H9 (cell line): ENCODE data around the gene MMS19. TPM values are rescaled to one million over a fixed set of nuclear protein-coding genes. Genes with fewer than 3 reads are reported as not detected.

Experiments used
- DNase-seq: peaks from one replicate; pipeline ENCODE4 v3.0.0-alpha.2; 2017
- H2AFZ ChIP-seq: one replicate; pipeline ENCODE4 v1.6.1; 2013; ENCODE audit warnings: mild to moderate bottlenecking, low read length, control low read depth, moderate library complexity
- H2AK5ac ChIP-seq: 2 replicates; pipeline ENCODE4 v1.6.1; 2013; ENCODE audit warnings: low read length, control low read depth, mixed read lengths; ENCODE audit not compliant: insufficient read length
- H2BK120ac ChIP-seq: one replicate; pipeline ENCODE4 v1.6.1; 2013; ENCODE audit warnings: low read depth, mild to moderate bottlenecking, low read length, control low read depth, inconsistent platforms; ENCODE audit not compliant: poor library complexity, severe bottlenecking
- H2BK12ac ChIP-seq: 2 replicates; pipeline ENCODE4 v1.6.1; 2013; ENCODE audit warnings: low read length, control low read depth, mixed read lengths, low read depth; ENCODE audit not compliant: insufficient read length
- H2BK15ac ChIP-seq: 2 replicates; pipeline ENCODE4 v1.6.1; 2013; ENCODE audit warnings: low read depth, low read length, control low read depth
- H2BK20ac ChIP-seq: one replicate; pipeline ENCODE4 v1.6.1; 2013; ENCODE audit warnings: low read depth, mild to moderate bottlenecking, low read length, control low read depth, inconsistent platforms; ENCODE audit not compliant: poor library complexity, severe bottlenecking
- H2BK5ac ChIP-seq: 2 replicates; pipeline ENCODE4 v1.6.1; 2013; ENCODE audit warnings: low read length, control low read depth, mixed read lengths; ENCODE audit not compliant: insufficient read length
- H3K14ac ChIP-seq: 2 replicates; pipeline ENCODE4 v1.6.1; 2013; ENCODE audit warnings: low read length, control low read depth; ENCODE audit not compliant: insufficient read depth
- H3K18ac ChIP-seq: 2 replicates; pipeline ENCODE4 v1.6.1; 2013; ENCODE audit warnings: low read depth, mild to moderate bottlenecking, mixed read lengths, low read length, control low read depth; ENCODE audit not compliant: insufficient read length
- H3K23ac ChIP-seq: 2 replicates; pipeline ENCODE4 v1.6.1; 2013; ENCODE audit warnings: low read length, control low read depth, mixed read lengths, low read depth; ENCODE audit not compliant: insufficient read length
- H3K23me2 ChIP-seq: 2 replicates; pipeline ENCODE4 v1.6.1; 2013; ENCODE audit warnings: low read depth, mild to moderate bottlenecking, mixed read lengths, low read length, control low read depth; ENCODE audit not compliant: insufficient read length, poor library complexity, severe bottlenecking
- H3K27ac ChIP-seq: 2 replicates; pipeline ENCODE4 v1.5.1; 2013; ENCODE audit warnings: low read length, control low read depth, mixed read lengths, low read depth; ENCODE audit not compliant: insufficient read length
- H3K27me3 ChIP-seq: 2 replicates; pipeline ENCODE4 v1.6.1; 2013; ENCODE audit warnings: low read length, control low read depth, inconsistent platforms; ENCODE audit not compliant: insufficient read depth
- H3K4ac ChIP-seq: 2 replicates; pipeline ENCODE4 v1.6.1; 2013; ENCODE audit warnings: low read depth, mild to moderate bottlenecking, control low read depth, inconsistent platforms, low read length, moderate library complexity
- H3K4me1 ChIP-seq: 2 replicates; pipeline ENCODE4 v1.6.1; 2013; ENCODE audit warnings: low read length, control low read depth, inconsistent platforms; ENCODE audit not compliant: insufficient read depth
- H3K4me2 ChIP-seq: 2 replicates; pipeline ENCODE4 v1.6.1; 2013; ENCODE audit warnings: low read length, control low read depth, mixed read lengths; ENCODE audit not compliant: insufficient read length, insufficient read depth
- H3K56ac ChIP-seq: 2 replicates; pipeline ENCODE4 v1.6.1; 2013; ENCODE audit warnings: low read depth, mild to moderate bottlenecking, mixed read lengths, low read length, control low read depth; ENCODE audit not compliant: insufficient read length
- H3K79me1 ChIP-seq: 2 replicates; pipeline ENCODE4 v1.6.1; 2013; ENCODE audit warnings: low read depth, mild to moderate bottlenecking, moderate library complexity, low read length, control low read depth, inconsistent platforms; ENCODE audit not compliant: insufficient read depth, poor library complexity, severe bottlenecking
- H3K79me2 ChIP-seq: 2 replicates; pipeline ENCODE4 v1.6.1; 2013; ENCODE audit warnings: low read length, control low read depth, inconsistent platforms; ENCODE audit not compliant: insufficient read depth
- H3K9ac ChIP-seq: 2 replicates; pipeline ENCODE4 v1.6.1; 2013; ENCODE audit warnings: low read length, control low read depth, mixed read lengths; ENCODE audit not compliant: insufficient read length; ENCODE audit errors: extremely low read depth
- H3K9me3 ChIP-seq: one replicate; pipeline ENCODE4 v1.6.1; 2013; ENCODE audit warnings: low read depth, low read length, inconsistent platforms; ENCODE audit not compliant: control insufficient read depth
- H3T11ph ChIP-seq: one replicate; pipeline ENCODE4 v1.6.1; 2013; ENCODE audit warnings: mild to moderate bottlenecking, low read length, control low read depth, inconsistent platforms
- H4K20me1 ChIP-seq: one replicate; pipeline ENCODE4 v1.6.1; 2013; ENCODE audit not compliant: control insufficient read depth, insufficient read length, insufficient read depth
- H4K5ac ChIP-seq: 2 replicates; pipeline ENCODE4 v1.6.1; 2013; ENCODE audit warnings: low read depth, mild to moderate bottlenecking, mixed read lengths, low read length, control low read depth; ENCODE audit not compliant: insufficient read length
- H4K8ac ChIP-seq: replicated peaks from 2 replicates; pipeline ENCODE4 v1.6.1; 2013; ENCODE audit warnings: low read length, control low read depth, mixed read lengths, low read depth; ENCODE audit not compliant: insufficient read length
- H4K91ac ChIP-seq: 2 replicates; pipeline ENCODE4 v1.6.1; 2013; ENCODE audit warnings: low read depth, mild to moderate bottlenecking, moderate library complexity, mixed read lengths, low read length, control low read depth; ENCODE audit not compliant: insufficient read length
- H3K27ac Mint-ChIP-seq, 3 experiments: 2 replicates in 2 of 3; 3 replicates in 1 of 3; pipeline ENCODE4 v1.8.0; 2020 to 2021; ENCODE audit warnings: mixed read lengths in 3 of 3, mild to moderate bottlenecking in 1 of 3, moderate library complexity in 1 of 3
- H3K27me3 Mint-ChIP-seq: 2 replicates; pipeline ENCODE4 v1.8.0; 2021; ENCODE audit warnings: low read depth, mild to moderate bottlenecking, moderate library complexity, mixed read lengths
- H3K36me3 Mint-ChIP-seq, 3 experiments: 2 replicates in 2 of 3; 3 replicates in 1 of 3; pipeline ENCODE4 v1.8.0; 2020 to 2021; ENCODE audit warnings: low read depth in 3 of 3, mixed read lengths in 3 of 3; ENCODE audit not compliant: insufficient read depth in 1 of 3
- H3K4me1 Mint-ChIP-seq, 2 experiments: 2 replicates each; pipeline ENCODE4 v1.8.0; 2020; ENCODE audit warnings: mixed read lengths in 2 of 2
- H3K4me3 Mint-ChIP-seq, 2 experiments: 2 replicates in 1 of 2; 3 replicates in 1 of 2; pipeline ENCODE4 v1.8.0; 2020 to 2021; ENCODE audit warnings: mild to moderate bottlenecking in 2 of 2, mixed read lengths in 2 of 2, moderate library complexity in 1 of 2
- H3K9me3 Mint-ChIP-seq, 2 experiments: 2 replicates in 1 of 2; 3 replicates in 1 of 2; pipeline ENCODE4 v1.8.0; 2020; ENCODE audit warnings: mild to moderate bottlenecking in 2 of 2, mixed read lengths in 2 of 2, moderate library complexity in 1 of 2
- CTCF ChIP-seq: fragments of 200-600 bp; sonication (generic); conservative IDR thresholded peaks from 3 replicates; pipeline ENCODE4 v1.8.0; 2021; ENCODE audit warnings: antibody characterized with exemption, mild to moderate bottlenecking
- WGBS: extraction: QIAGEN DNeasy Blood & Tissue Kit; methylation state at CpG from one replicate; pipeline ENCODE4 v1.1.7; 2013; ENCODE audit warnings: missing lambda C conversion rate, low lambda C conversion rate, mixed read lengths; ENCODE audit not compliant: insufficient read length; ENCODE audit errors: extremely low coverage; 5-methylcytosine and 5-hydroxymethylcytosine counted together
- total RNA-seq: library from RNA; stranded (reverse); gene quantifications from 2 replicates; pipeline ENCODE4 v1.2.1, GENCODE V29; 2021

The MMS19 gene
- total RNA-seq, 1 experiment from 2014 or later: 102 TPM

GRCh38 chr10:97426776-97427570 is 71.2 kb downstream of the MMS19 start:
- H3K9me3 ChIP-seq: no peaks in the 10 kb centered on the region
- H2BK120ac ChIP-seq: no peak overlapping the region
- H4K8ac ChIP-seq: no peak overlapping the region
- no peak overlapping the region for H3K23ac ChIP-seq
- peak overlapping the region; percentile 34 for H3K56ac ChIP-seq
- no peak overlapping the region for H2BK20ac ChIP-seq
- H4K5ac ChIP-seq: peak overlapping the region; percentile 6
- Mint-ChIP-seq H3K9me3 (peaks cover 0 to 2% of the 10 kb centered on the region in 2 experiments; a peak in 1 of 5 replicates), H3K36me3 (peaks cover 38 to 51% (median 41%) of the 10 kb centered on the region in 3 experiments), H3K4me3 (peak overlapping the region; percentile 90 to 96), H3K27ac (peak overlapping the region; percentile 96 to 99 (median 99)), H3K4me1 (peaks cover 17 to 19% of the 10 kb centered on the region in 2 experiments), H3K27me3 (0 out of 2 replicates have a peak, but pooled peaks cover 1% of the 10 kb centered on the region)
- H3K4ac ChIP-seq: no peak overlapping the region
- no peak overlapping the region for H3T11ph ChIP-seq
- no peak overlapping the region for H2BK15ac ChIP-seq
- peak overlapping the region; percentile 61 for H2BK5ac ChIP-seq
- peak overlapping the region; percentile 74 for H3K27ac ChIP-seq
- H3K18ac ChIP-seq: peak overlapping the region; percentile 95
- peaks cover 9% of the 10 kb centered on the region for H3K23me2 ChIP-seq
- H3K79me1 ChIP-seq: no peaks in the 10 kb centered on the region
- no peak for TF ChIP-seq CTCF
- WGBS: no CpG with 5 or more reads among the region's 34 CpGs
- peaks cover 19% of the 10 kb centered on the region; the same call in 1 of the 2 replicates for H3K79me2 ChIP-seq
- no peak overlapping the region for H2BK12ac ChIP-seq
- no peaks in the 10 kb centered on the region for H3K27me3 ChIP-seq
- H3K4me2 ChIP-seq: peak overlapping the region; percentile 83
- H4K91ac ChIP-seq: no peak overlapping the region
- H3K14ac ChIP-seq: peak overlapping the region; percentile 91
- H3K4me1 ChIP-seq: no peaks in the 10 kb centered on the region
- no peak for DNase-seq
- H2AFZ ChIP-seq: no peak overlapping the region
- no peaks in the 10 kb centered on the region for H4K20me1 ChIP-seq
- H2AK5ac ChIP-seq: no peak overlapping the region
- peak overlapping the region; percentile 99 for H3K9ac ChIP-seq
